Frontal cortex (tissue), 4 donors: ENCODE results near the gene STX4. TPM values are rescaled to one million over a fixed set of nuclear protein-coding genes. Genes with fewer than 3 reads are reported as not detected.
A peak's percentile ranks its signal among the peaks of the same experiment; 100 is the strongest.

ENCODE experiments used
- DNase-seq, 2 donors: peaks; one replicate each; pipeline ENCODE4 v3.0.0; 2012; ENCODE audit warnings: low spot score in 2 of 2
- FAIRE-seq: peaks from 2 replicates; lab custom pipeline; 2012; peaks lifted over from hg19 to GRCh38; lab: Jason Lieb, UNC
- total RNA-seq: library from RNA; depleted of rRNA; stranded (reverse); fragments of >200 nt; gene quantifications from one replicate; pipeline ENCODE4 v1.2.3, GENCODE V29; 2014
- donor health status: control.
- donor health status: control.
- donor health status: control.

STX4 gene
- total RNA-seq, 1 donor from 2014 or later: 13.9 TPM

DNA sequence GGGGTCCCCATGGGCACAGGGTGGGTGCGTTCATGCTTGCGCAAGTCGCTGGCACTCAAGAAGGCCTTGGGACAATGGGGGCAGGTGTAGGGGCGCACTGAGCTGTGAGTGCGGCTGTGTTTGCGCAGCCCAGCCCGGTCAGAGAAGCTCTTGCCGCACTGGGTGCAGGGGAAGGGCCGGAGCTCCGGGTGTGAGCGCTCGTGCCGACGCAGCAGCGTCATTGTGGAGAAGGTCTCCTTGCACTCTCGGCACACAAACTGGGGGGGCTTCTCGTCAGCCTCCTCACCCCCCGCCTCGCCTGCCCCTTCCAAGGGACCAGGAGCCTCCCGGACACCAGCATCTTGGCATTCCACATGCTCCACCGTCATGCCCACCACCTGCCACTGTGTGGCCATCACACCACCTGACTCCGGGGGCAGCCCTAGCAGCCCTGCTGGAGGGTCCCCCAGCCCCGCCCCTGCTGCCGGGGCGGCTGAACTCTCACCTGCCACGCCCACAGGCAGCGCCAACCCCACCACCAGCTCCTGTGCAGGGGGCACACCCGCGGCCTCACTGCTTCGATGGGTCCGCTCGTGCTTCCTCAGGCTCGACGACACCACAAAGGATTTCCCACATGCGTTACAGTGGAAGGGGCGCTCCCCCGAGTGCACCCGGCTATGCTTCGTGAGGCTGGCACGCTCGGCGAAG is 27.9 kb downstream of the STX4 start:
- FAIRE-seq (no peak), DNase-seq (no peak)

DNA sequence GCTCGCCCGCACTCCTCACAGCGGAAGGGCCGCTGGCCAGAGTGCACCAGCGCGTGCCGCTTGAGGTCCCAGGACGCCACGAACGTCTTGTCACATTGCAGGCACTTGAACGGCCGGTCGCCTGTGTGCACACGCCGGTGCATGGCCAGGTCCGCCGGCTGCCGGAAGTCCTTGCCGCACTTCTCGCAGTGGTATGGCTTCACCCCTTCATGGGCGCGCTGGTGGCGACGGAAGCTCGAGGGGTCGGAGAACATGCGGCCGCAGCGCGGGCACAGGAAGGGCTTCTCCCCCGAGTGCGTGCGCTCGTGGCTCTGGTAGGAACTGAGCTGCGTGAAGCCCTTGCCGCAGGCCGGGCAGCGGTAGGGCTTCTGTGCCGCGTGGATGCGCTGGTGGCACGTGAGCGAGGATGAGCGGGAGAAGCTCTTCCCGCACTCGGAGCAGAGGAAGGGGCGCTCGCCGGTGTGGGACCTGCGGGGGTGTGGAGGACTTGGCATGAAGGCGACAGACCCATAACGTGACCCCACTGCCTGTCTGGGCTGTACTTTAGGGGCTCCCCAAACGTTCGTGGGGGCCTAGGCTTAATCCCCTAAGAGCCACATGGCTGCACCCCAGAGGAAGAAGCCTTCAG is 28.6 kb downstream of the STX4 start:
- FAIRE-seq (no peak), DNase-seq (no peak)

DNA sequence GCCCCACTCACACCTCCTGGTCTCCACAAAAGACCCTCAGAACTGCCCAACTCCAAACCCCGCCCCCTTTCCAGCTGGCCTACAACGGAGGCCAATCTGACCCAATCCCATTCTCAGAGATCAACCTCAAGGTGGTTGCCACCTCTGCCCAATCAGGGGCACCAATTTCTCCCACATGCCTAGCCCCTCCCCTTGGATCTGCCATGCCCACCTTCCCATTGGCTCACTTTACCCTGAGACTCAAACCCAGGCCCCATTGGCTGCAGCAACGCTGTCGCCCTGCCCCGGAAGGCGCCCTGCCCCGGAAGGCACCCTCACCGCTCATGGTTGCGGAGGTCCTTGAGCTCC is 30.1 kb downstream of the STX4 start:
- FAIRE-seq: no peak
- no peak for DNase-seq

DNA sequence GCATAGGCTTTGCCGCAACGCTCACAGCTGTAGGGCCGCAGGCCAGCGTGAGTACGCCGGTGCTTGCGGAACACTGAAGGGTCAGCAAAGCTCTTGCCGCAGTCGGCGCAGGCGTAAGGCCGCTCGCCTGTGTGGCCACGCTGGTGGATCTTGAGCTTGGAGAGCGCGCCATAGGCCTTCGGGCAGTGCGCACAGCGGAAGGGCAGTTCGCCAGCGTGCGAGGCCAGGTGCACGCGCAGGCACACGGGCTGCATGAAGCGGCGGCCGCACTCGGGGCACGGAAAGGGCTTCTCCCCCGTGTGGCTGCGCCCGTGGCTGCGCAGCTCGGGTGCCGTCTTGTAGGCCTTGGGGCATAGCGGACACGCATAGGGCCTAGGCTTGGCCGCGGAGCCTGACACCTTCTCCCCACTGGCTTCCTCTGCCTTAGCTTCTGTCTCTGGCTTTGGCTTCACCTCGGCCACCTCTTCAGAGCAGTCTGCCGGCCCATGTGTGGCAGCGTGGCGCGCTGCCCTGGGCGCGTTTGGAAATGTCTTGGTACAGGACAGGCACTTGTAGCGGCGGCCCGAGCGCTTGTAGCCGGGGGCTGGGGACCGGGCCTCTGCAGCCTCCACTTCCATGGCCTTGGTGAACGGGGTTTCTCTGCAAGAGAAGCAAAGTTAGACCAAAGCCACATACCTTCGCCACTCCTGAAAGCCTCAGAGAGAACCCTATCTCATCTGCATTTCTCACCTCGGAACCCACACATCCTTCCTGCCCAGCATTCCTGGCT is 30.7 kb downstream of the STX4 start:
- FAIRE-seq: no peak
- DNase-seq: no peak

DNA sequence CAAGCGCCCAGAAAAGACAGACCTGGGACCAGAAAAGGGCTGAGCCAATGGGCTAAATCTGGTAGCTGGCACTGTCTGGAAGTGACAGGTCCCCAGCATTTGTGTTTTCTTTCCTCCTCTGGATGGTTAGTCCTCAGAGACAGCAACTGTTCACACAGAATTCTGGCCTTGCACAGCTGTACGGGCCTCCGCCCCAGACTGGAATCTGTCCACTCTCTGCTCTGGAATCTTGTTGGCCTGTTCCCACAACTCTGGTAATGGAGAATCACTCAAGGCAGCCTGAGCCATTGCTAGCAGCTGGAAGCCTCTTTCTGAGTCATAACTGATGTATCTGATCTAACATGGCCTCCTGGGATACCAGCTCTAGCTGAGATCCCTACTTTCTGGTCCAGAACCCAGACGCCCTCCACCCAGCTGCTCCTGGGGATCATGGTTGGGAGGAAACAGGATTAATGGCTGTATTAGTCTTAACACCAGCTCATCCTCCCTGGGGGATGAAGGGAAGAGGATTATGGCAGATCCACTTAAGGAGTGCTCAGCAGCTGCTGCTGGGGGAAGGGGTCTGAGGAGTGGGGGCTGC is 31.6 kb downstream of the STX4 start:
- no peak for DNase-seq
- no peak for FAIRE-seq

DNA sequence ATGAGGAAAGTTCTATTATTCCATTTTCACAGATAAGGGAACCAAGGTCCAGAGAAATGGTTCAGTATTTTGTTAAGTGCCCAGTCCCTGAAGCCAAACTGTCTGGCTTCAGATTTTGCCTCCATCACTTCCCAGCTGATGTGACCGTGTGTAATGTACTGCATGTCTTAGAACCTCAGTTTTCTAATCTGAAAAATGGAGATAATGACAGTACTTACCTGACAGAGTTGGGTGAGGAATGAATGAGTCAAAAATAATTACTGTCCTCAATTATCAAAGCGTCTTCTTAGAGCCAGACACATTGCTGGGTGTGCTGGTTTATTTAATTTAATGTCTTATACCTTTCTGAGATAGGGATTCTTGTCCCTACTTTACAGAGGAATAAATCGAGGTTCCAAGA is 34.0 kb downstream of the STX4 start:
- no peak for DNase-seq
- no peak for FAIRE-seq

DNA sequence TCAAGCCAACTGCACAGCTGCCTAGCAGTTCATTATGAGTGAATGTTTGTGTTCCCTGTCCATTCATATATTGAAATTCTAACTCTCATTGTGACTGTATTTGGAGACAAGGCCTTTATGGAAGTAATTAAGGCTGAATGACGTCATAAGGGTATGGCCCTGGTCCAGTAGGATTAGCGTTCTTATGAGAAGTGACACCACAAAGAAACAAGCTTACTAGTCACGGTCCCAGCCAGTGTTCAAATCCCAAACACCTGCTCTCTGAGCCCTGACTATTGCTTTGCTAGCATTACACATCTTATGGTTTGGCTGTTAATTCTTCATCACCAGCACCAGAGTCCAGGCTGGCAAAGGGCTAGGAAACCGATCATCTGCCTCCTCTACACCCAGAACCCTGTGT is 38.5 kb downstream of the STX4 start:
- DNase-seq (no peak), FAIRE-seq (no peak)

DNA sequence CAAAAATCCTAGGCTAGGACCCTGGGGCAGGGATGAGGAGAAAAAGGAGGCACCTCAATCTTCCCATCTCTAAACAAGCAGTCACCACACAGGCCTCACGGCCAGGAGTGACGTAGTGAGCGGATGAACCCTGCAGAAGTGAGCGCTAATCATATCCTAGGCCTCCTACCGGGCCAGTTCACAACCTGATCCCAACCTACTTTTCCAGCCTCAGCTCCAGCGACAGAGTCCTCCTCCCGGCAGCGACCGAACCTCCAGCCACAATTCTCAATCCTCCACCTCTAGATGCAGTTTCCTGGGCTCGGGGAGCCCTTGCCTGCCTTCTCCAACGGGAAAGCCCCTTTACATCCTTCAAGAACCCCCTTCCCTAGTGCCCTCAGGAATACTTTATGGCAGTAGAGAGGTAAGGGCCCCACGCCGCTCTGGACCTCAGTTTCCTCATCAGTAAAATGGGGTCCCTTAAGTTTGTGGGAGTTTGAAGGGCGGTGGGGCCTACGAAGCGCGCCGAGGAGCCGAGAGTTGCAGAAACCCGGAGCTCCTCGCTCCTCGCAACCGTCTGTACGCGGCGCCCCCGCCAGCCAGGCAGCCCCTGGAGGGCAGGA is 39.3 kb downstream of the STX4 start:
- DNase-seq (no peak), FAIRE-seq (no peak)

DNA sequence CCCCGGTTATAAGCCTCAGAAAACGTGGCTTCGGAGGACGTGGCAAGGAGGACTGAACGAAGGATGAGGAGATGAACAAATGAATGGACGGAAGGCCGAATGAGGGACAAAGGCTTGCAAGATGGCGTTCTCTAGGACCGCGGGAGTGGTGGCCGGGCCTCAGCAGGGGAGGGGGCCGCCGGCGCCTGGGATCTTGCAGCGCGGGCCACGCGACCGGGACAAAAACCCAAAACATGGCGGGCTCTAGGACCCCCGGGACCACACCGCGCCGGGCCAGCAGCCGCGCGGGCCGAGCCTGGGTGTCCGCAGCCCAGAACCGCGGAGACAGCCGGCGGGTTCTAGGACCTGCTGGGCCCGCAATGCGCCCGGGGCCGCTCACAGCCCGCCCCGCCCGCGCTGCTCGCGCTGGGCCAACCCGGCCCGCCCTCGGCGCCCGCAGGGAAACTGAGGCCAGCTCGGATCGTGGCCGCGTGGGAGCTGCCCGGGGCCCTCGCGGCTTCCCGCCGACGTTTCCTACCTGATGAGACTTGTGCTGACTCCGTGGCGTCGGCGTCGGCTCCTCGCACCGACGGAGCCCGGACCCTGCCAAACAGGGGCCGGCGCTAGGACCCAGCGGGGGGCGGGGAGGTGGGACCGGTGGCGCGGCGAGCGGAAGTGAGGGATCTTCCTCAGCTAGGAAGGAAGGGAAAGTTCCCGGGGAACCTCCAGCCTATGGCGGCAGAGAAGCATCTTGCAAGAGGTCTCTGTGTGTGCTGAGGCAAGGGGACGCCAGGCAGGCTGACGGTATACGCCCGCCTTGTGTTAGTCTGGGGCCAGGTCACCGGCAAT is 40.0 kb downstream of the STX4 start:
- DNase-seq (peak; percentile 91 to 92), FAIRE-seq (no peak)

DNA sequence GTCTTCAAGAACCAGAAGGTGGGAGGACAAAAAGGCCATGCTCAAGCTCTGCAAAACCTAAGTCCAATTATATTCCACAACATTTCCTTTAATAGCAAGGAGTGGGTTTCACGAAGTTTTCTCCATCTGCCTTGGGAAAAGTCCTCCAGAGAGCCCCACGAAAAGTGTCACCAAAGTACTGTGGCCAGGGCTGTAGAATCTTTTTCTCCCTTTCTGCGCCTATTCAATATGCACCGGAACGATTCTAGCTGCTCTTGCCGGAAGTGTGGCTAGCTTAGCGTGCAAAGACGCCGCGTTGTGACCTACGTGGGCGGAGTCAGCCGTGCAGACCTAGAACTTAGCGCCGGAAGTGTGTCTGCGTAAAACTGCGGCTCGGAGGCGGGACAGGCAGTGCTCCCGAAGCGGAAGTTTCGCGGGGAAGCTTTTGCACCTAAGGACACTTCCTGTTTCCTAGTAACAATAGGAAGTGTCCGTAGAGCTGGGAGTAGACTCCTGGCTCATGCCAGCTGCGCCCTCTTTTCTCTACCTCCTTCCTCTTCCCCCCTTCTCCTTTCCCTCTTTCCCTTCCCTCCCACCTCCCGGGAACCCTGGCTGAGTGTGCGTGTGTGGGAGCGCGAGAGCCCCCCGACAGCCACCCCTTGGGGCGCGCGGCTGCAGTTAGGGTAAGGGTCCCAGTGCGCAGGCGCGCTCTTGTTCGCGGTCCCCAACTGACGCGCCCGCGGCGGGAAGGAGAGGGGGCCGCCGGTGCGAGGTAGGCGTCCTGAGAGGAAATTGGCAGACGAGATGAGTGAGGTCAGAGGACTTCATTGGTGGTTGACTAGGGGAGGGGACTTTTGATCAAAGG is 40.8 kb downstream of the STX4 start, which contains the start of the genes ZNF646 and ZNF668:
Gene ZNF646 (plus strand): TSS at position 453 of the 844 bp plus-strand sequence. CDS start 1,903 bp downstream, outside the sequence.
Gene ZNF668 (minus strand): TSS at position 271 of the 844 bp plus-strand sequence. CDS start 9,781 bp downstream, outside the sequence.
- no peak for FAIRE-seq
- DNase-seq: peak; percentile 97 to 99

DNA sequence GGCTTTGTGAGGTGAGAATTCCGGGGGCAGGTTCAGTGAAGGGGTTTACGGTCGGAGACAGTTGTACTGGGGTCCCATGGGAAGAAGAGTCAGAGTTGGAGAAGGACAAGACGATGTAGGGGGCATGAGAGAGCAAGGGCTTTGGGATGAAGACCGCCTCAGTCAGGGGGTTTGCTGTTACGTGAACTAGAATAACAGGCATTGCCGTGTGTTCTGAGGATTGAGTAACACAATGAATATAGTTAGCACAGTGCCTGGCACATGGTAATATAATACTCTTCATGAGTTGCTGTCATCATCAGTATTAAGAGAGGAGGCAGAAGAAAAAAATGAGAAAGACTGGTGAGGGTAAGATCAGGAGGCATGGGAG is 41.4 kb downstream of the STX4 start:
- FAIRE-seq (no peak), DNase-seq (no peak)

DNA sequence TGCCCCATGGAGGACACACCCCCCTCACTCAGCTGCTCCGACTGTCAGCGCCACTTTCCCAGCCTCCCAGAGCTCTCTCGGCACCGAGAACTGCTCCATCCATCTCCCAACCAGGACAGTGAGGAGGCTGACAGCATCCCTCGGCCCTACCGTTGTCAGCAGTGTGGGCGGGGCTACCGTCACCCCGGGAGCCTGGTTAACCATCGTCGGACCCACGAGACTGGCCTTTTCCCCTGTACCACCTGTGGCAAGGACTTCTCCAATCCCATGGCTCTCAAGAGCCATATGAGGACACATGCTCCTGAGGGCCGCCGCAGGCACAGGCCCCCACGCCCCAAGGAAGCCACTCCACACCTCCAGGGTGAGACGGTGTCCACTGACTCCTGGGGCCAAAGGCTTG is 43.0 kb downstream of the STX4 start:
- DNase-seq: no peak
- no peak for FAIRE-seq

DNA sequence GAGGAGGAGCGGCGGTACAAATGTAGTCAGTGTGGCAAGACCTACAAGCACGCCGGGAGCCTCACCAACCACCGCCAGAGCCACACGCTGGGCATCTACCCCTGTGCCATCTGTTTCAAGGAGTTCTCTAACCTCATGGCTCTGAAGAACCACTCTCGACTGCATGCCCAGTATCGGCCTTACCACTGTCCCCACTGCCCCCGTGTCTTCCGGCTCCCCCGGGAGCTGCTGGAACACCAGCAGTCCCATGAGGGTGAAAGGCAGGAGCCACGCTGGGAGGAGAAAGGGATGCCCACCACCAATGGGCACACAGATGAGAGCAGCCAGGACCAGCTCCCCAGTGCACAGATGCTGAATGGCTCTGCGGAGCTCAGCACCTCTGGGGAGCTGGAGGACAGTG is 43.7 kb downstream of the STX4 start:
- FAIRE-seq (no peak), DNase-seq (no peak)

DNA sequence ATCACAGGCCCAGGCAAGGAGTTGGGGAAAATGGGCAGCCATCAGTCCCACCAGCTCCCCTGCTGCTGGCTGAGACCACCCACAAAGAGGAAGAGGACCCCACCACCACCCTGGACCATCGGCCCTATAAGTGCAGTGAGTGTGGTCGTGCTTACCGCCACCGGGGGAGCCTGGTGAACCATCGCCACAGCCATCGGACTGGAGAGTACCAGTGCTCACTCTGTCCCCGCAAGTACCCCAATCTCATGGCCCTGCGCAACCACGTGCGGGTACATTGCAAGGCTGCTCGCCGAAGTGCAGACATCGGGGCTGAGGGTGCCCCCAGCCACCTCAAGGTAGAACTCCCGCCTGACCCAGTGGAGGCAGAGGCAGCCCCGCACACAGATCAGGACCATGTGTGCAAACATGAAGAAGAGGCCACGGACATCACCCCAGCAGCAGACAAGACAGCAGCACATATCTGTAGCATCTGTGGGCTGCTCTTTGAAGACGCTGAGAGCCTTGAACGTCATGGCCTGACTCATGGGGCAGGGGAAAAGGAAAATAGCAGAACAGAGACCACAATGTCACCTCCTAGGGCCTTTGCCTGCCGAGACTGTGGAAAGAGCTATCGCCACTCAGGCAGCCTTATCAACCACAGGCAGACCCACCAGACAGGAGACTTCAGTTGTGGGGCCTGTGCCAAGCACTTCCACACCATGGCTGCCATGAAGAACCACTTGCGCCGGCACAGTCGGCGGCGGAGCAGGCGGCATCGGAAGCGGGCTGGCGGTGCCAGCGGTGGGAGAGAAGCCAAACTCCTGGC is 44.4 kb downstream of the STX4 start:
- FAIRE-seq (no peak), DNase-seq (no peak)

DNA sequence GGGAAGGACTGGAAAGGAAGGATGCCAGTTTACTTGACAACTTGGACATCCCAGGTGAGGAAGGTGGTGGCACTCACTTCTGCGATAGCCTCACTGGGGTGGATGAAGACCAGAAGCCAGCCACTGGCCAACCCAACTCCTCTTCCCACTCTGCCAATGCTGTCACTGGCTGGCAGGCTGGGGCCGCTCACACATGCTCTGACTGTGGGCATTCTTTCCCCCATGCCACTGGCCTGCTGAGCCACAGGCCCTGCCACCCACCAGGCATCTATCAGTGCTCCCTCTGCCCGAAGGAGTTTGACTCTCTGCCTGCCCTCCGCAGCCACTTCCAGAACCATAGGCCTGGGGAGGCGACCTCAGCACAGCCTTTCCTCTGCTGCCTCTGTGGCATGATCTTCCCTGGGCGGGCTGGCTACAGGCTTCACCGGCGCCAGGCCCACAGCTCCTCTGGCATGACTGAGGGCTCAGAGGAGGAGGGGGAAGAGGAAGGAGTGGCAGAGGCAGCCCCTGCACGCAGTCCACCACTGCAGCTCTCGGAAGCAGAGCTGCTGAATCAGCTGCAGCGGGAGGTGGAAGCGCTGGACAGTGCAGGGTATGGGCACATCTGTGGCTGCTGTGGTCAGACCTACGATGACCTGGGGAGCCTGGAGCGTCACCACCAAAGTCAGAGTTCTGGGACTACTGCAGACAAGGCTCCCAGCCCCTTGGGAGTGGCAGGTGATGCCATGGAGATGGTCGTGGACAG is 45.4 kb downstream of the STX4 start:
- no peak for FAIRE-seq
- DNase-seq: no peak

DNA sequence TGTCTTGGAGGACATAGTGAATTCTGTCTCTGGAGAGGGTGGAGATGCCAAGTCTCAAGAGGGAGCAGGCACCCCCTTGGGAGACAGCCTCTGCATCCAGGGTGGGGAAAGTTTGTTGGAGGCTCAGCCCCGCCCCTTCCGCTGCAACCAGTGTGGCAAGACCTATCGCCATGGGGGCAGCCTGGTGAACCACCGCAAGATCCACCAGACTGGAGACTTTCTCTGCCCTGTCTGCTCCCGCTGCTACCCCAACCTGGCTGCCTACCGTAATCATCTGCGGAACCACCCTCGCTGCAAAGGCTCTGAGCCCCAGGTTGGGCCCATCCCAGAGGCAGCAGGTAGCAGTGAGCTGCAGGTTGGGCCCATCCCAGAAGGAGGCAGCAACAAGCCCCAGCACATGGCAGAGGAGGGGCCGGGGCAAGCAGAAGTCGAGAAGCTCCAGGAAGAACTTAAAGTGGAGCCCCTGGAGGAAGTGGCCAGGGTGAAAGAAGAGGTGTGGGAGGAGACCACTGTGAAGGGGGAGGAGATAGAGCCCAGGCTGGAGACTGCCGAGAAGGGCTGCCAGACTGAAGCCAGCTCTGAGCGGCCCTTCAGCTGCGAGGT is 46.1 kb downstream of the STX4 start:
- DNase-seq: no peak
- no peak for FAIRE-seq
